Erythroblast (primary cell): Measurements from ENCODE around the gene CENPF.

ENCODE experiments used
- GATA1 ChIP-seq: IDR thresholded peaks from 2 replicates; pipeline ENCODE4 v1.6.1; 2011; ENCODE audit warnings: low read depth, mild to moderate bottlenecking, control low read depth, low read length, moderate library complexity
- POLR2A ChIP-seq: IDR thresholded peaks from 2 replicates; pipeline ENCODE4 v1.6.1; 2011; ENCODE audit warnings: mild to moderate bottlenecking, low read length

GRCh38 chr1:214640431-214641213 is 37.6 kb downstream of the CENPF start:
- TF ChIP-seq GATA1 = no peak
- no peak for TF ChIP-seq POLR2A
